IPS-NIHi7 (cell line): ENCODE data around the gene VEGFB.

Experiments used
- DNase-seq: peaks from one replicate; pipeline ENCODE4 v3.0.0; 2012; ENCODE audit warnings: mixed read lengths; ENCODE audit errors: extremely low spot score

Gene VEGFB

DNA sequence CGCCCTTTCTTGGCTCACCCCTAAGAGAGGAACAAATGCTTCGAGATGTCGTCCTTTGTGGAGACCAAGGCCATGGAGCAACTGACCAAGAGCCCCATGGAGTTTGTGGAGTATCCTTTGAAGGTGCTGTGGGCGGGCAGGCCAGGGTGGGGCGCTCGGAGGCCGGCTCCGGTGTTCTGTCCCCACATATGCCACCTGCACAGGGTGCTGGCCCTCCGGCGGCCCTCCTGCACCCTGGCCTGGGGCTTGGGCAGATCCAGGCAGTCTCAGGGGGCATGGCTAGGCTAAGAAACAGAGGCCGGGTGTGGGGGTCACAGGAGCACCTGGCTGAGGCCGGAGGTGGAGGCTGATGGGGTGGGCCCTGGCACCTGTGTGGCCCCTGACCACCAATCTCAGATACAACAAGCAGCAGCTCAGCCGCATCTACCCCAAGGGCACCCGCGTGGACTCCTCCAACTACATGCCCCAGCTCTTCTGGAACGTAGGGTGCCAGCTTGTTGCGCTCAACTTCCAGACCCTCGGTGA is 27.2 kb downstream of the VEGFB start:
- DNase-seq: no peak

GRCh38 chr11:64262271-64263002 is 28.1 kb downstream of the VEGFB start:
- no peak for DNase-seq

DNA sequence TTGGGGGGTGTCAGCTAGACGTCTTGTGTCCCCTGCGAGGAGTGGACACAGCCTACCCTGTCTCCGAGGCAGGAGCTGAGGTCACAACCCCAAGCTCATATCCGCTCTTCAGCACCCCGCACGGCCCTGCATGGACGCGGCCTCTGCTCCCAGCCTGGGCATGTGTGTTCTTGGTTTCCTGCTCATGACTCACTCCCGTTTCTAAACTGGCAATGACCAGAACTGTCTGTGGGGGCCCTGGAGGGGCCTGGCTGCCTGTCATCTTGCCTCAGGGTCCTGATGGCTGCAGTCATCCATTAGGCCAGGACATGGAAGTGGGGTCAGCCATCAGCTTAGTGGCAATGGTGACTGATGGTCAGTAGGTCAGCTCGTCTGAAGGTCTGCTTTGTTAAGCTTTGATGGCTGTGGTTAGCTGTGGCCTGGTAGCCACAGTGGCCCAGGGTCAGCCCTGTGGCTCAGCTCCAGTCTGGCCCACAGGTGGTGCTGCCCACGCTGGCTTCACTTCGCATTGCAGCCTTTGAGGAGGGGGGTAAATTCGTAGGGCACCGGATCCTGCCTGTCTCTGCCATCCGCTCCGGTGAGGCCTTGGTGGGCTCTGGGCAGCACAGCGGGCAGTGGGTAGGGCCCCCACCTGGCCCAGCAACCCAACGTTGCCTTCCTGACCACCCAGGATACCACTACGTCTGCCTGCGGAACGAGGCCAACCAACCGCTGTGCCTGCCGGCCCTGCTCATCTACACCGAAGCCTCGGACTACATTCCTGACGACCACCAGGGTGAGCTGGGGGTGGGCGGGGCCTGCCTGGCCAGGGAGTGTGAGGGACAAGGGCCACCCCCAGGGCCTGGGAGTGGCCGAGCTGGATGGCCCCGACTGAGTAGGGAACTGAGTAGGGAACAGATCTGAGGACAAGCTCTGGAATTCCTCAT is 28.9 kb downstream of the VEGFB start:
- no peak for DNase-seq

DNA sequence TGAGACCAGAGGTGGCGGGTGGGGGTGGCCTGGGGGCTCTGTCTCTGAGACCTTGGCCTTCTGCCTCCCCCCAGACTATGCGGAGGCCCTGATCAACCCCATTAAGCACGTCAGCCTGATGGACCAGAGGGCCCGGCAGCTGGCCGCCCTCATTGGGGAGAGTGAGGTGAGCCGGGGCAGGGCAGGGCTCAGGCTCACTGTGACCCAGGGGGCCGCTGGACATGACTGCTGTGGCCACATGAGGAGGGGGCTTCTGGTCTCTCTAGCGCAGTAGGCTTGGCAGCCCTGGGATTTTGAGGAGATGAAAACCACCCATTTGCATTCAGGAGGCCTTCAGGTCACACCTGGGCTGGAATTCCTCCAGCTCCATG is 29.5 kb downstream of the VEGFB start:
- no peak for DNase-seq

GRCh38 chr11:64264371-64264852 is 30.0 kb downstream of the VEGFB start:
- no peak for DNase-seq

- no peak for DNase-seq
Observed at GRCh38 chr11:64265176-64266160, 31.1 kb downstream of the VEGFB start.

- DNase-seq: no peak
Observed at GRCh38 chr11:64266339-64266738, 32.0 kb downstream of the VEGFB start.

DNA sequence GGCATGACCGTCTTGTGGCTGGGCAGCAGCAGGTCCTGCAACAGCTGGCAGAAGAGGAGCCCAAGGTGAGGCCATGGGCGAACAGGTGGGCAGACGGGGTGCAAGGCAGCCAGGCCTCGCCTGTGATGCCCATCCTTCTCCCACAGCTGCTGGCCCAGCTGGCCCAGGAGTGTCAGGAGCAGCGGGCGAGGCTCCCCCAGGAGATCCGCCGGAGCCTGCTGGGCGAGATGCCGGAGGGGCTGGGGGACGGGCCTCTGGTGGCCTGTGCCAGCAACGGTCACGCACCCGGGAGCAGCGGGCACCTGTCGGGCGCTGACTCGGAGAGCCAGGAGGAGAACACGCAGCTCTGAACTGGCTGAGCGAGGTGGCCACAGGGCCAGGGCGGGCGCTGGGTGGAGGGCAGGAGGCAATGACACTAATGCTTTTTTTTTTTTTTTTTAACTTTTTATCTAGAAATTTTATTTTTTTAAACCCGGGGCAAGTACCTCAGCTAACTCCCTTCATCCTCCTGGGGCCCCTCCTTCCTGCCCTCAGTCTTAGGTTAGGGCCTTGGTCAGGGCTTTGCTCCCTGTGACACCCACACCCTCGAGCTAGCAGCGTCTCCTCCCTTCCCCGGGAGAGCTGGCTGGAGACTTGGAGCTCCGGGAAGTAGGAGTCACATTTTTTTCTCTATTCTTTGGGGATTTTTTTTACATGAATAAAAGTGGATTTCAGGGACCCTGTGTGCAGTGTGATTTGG is 33.0 kb downstream of the VEGFB start:
- DNase-seq: no peak

DNA sequence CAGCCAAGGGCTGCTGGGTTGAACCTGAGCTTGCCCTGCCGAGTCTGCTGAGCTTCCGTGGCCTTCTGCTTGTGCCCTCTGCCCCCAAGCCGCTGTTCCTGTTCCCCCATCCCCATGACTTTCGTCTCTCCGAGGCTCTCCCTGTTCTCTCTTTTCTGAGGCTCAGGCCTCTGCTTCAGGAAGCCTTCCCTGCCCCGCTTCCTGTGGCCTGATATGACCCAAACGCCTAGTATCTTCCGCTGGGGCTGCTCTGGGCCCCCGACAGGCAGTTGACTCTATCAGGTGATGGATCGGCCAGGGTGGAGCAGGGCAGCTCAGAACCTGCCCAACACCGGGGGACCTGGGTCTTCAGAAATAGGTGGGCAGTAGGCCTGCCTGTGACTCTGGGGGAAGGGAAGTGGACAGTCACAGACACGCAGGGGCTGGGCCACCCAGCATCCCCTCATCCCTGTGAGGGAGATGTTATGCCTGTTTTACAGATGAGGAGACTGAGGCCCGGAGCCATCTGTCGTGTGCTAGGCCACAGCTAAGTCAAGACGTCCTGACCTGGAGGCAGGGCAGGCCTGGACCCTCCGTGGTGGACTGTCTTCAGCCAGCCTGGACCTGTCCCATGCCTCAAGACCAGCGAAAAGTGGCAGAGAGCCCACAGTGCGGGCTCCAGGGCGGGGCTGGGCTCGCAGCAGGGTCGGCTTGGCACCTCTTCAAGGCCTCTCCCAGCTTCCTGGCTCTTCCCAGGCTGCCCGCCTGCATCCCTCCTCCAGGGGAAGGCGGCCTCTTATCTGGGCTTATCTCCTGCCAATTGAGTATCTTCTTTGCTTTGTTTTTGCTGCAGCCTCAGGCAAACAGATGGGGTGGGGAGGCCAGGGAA is 33.9 kb downstream of the VEGFB start:
- peak; percentile 15 for DNase-seq

DNA sequence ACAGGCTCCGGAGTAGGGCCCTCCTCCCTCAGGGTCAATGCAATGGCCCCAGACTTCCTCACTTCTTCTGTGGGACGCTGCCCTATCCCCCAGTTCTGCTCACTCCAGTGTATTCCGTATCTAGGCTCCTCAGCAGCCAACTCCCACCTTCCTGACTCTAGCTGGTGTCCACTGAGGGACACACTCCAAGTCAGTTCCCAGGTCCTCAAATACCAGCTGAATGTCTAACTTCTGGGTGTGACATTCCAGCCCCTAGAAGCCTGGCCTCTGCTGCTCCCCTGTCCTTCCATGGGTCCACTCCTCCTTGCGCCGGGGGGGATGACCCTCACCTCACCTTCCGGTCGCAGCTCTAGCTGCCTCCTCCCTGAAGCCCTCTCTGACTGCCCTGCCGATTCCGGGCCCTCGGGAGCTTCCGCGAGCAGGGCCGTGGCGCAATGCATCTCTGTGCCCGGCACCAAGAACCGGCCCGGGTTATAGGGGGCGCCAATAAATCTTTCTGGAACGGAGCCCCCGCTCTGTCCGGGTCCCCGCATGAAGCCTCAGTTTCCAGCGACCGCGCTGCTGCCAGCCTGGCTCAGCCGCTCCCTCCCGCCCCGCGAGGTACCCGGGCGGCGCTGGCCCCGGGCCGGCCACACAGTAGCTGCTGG is 34.6 kb downstream of the VEGFB start:
- no peak for DNase-seq

DNA sequence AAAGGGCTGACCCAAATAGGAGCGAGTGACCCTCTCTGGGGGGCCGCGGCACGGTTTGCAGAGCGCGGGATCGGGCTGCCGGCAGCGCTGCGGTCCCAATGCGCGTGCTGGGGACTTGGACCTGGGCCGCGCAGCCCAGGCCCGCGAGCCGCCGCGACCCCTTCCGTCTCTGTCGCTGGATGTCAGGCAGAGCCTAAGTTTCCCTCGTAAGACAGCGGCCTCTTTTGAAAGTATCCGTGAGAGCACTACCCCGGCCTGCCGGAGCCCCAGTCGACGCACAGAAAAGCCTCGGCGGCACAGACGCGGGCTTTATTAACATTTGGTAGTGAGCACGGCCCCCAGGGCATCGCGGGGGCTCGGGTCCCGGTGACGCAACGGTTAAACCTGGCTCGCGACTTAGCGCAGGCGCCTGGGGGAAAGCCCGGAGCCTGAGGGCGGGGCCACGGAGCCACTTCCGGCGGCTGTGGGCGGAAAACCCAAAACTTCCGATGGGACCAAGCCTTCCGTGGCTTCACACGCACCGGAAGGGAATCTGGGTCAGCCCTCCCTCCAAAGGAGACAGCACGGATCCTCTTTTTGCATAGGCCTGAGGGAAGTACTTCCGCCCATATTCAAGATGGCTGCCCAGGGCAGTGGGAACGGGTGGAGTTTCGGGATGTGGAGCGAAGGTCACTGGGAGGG is 35.3 kb downstream of the VEGFB start:
- peak; percentile 84 for DNase-seq

- no peak for DNase-seq
Observed at GRCh38 chr11:64275031-64275800, 40.8 kb downstream of the VEGFB start.

DNA sequence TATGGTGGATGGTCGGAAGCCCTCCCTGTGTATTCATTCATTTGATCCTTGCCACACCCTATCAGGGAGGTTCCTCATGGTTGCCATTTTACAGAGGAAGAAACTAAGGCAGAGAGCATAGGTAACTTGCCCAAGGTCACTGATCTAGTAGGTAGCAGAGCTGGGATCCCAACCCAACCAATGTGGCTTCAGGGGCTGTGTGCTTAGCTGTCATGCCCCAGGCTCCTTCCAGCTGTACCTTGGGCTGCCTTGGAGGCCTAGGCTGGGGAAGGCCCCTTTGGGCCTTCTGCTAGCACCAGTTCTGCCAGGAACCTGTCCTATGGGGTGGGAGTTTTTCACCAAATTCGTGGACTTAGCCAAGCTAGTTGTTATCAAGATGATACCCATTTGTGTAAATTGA is 41.5 kb downstream of the VEGFB start:
- no peak for DNase-seq

DNA sequence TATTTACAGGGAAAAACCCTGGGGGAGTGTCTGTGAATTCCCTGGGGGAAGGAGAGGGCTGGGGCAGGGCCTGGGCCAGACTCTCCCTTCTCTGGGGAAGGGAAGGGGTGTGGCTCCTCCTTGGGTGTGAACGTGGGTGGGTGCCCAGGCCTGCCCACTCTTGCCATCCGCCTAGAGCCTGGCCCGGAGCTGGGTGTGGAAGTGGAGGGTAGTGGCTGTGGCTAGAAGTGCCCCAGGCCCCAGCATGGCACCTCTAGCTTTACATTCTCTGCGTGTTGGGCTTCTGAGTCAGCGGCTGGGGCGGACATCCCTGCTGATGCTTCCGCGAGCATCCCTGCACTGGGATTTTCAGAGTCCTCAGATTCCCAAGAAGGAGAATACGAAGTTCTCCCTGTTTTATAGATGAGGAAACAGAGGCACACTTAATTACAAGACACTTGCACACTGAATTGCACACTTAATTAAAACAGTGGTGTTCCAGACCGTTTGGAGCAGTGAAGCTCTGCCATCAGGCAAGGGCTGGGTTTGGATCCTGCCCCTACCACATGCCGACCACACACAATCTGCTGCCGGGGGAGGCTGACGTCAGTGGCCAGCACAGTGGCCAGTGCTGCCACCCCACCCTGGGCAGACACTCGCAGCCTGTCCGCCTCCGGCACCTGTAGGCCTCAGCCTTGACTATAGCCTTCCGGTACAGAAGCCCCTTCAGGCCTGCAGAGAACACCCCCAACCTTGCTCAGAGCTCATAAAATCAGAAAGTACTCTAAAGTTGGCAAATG is 42.5 kb downstream of the VEGFB start:
- no peak for DNase-seq

GRCh38 chr11:64278576-64279190 is 44.3 kb downstream of the VEGFB start:
- DNase-seq: no peak

DNA sequence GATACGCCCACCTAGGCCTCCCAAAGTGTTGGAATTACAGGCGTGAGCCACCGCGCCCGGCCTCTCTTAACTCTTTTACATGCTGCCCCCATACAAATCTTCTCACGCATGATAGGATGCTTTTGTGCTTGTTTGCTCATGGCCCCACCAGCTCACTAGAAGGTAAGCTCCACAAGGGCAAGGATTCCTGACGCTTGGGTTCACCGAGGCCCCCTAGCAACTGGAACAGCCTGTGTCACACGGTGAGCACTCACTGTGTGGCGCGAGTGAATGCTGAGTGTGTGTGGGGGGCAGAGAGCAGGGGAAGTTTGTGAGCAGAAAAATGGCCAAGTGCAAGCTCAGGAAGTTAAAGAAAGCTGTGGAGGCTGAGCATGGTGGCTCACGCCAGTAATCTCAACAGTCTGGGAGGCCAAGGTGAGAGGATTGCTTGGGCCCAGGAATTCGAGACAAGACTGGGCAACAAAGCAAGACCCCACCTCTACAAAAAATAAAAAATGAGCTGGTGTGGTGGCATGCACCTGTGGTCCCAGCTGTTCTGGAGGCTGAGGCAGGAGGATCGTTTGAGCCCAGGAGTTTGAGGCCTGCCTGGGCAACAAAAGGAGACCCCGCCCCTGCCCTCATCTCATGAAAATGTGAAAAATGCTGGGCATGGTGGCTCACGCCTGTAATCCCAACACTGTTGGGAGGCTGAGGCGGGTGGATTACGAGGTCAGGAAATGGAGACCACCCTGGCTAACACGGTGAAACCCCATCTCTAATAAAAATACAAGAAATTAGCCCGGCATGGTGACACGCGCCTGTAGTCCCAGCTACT is 47.8 kb downstream of the VEGFB start:
- no peak for DNase-seq
